ENCODE data around the gene ABHD16B.
A peak's percentile ranks its signal among the peaks of the same experiment; 100 is the strongest.
"Not testable (repeated sequence)": the region's sequence is repeated elsewhere in the genome, so short reads cannot be mapped to it uniquely, and the experiment has no call there.

ABHD16B gene

GRCh38 chr20:63835021-63835858 lies 26.1 kb upstream of the ABHD16B start:
- peak; percentile 80 for DNase-seq

- DNase-seq = no peak
Measured at GRCh38 chr20:63836458-63837344, 24.6 kb upstream of the ABHD16B start.

GRCh38 chr20:63837479-63837878 lies 23.8 kb upstream of the ABHD16B start:
- DNase-seq = no peak

GRCh38 chr20:63839620-63840019 lies 21.7 kb upstream of the ABHD16B start:
- DNase-seq = no peak

- DNase-seq = no peak
Measured at GRCh38 chr20:63840405-63840828, 20.9 kb upstream of the ABHD16B start.

- no peak for DNase-seq
Measured at GRCh38 chr20:63842258-63842657, 19.0 kb upstream of the ABHD16B start.

GRCh38 chr20:63843222-63843621 lies 18.1 kb upstream of the ABHD16B start:
- no peak for DNase-seq

- no peak for DNase-seq
Measured at GRCh38 chr20:63843778-63844177, 17.5 kb upstream of the ABHD16B start.

- no peak for DNase-seq
Measured at GRCh38 chr20:63844511-63844991, 16.7 kb upstream of the ABHD16B start.

- peak; percentile 65 for DNase-seq
Measured at GRCh38 chr20:63846128-63846771, 15.0 kb upstream of the ABHD16B start.

GRCh38 chr20:63846888-63847236 lies 14.4 kb upstream of the ABHD16B start:
- DNase-seq = no peak

- DNase-seq = peak; percentile 44
Measured at GRCh38 chr20:63847237-63848002, 13.9 kb upstream of the ABHD16B start.

GRCh38 chr20:63848003-63848911 lies 13.0 kb upstream of the ABHD16B start:
- no peak for DNase-seq

GRCh38 chr20:63850689-63851547 lies 10.4 kb upstream of the ABHD16B start:
- DNase-seq = no peak

GRCh38 chr20:63851548-63851943 lies 9.8 kb upstream of the ABHD16B start:
- DNase-seq = not testable (repeated sequence)

GRCh38 chr20:63853733-63854068 lies 7.6 kb upstream of the ABHD16B start:
- DNase-seq = not testable (repeated sequence)

- DNase-seq = peak; percentile 52
Measured at GRCh38 chr20:63854069-63854765, 7.1 kb upstream of the ABHD16B start.

GRCh38 chr20:63854766-63855362 lies 6.4 kb upstream of the ABHD16B start:
- DNase-seq = peak; percentile 68

- DNase-seq = peak; percentile 70
Measured at GRCh38 chr20:63855363-63856097, 5.8 kb upstream of the ABHD16B start.

All from retina (tissue), 1 donor.